HG02943 (cell line): ENCODE data around the gene LRG1.
"Not testable (repeated sequence)": the region's sequence is repeated elsewhere in the genome, so short reads cannot be mapped to it uniquely, and the experiment has no call there.

Experiments used
- ATAC-seq: cut with Tn5 transposase; IDR thresholded peaks from one replicate; pipeline ENCODE4 v1.9.1; 2021; ENCODE audit warnings: mild to moderate bottlenecking, low read depth, moderate library complexity; ENCODE audit not compliant: unreplicated experiment

The LRG1 gene

DNA sequence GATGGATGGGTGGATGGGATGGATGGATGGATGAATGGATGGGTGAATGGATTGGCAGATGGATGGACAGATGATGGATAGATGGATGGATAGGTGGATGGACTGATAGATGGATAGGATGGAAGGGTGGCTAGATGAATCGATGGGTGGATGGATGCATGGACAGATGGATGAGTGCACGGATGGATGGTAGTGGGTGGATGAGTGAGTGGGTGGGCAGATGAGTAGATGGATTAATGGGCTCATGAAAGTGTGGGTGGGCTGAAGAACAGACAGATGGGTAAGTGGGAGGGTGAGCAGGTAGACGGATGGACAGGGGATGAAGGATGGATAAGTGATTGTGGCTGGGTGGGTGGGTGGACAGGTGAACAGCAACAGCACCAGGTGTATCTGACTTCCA is 13.9 kb upstream of the LRG1 start:
- ATAC-seq: no peak

DNA sequence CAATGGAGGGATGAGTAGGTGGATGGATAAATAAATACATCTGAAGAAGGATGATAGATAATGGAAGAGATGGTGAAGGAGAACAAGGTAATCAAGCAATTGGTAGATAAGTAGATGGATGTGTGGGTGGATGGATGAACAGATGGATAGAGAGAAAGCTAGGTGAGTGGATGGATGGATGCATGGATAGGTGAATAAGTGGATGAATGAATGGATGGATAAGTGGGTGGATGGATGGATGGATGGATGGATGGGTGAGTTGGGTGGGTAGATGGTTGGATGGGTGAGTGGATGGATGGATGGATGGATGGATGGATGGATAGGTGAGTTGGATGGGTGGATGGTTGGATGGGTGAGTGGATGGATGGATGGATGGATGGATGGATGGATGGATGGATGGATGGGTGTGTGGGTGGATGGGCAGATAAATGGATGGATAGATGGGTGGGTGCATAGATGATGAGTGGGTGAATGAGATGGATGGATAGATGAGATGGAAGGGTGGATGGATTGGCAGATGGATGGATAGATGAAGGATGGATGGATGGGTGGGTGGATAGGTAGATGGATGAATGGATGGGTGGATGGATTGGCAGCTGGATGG is 13.4 kb upstream of the LRG1 start:
- no peak for ATAC-seq

DNA sequence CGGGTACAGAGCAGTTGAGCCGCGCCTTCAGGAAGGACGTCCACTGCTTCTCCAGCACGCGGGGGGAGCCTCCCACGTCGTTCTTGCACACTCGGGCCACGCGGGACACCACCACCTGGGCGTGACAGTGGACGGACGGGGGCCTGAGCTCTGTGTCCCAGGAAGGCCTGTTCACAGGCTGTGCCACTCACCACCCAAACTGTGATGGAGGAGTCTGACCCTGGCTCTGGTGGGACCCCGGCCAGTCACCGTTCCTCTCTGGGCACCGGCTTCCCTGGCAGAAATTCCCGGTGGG is 12.6 kb upstream of the LRG1 start:
- no peak for ATAC-seq

GRCh38 chr19:4550479-4551050 is 10.7 kb upstream of the LRG1 start:
- no peak for ATAC-seq

DNA sequence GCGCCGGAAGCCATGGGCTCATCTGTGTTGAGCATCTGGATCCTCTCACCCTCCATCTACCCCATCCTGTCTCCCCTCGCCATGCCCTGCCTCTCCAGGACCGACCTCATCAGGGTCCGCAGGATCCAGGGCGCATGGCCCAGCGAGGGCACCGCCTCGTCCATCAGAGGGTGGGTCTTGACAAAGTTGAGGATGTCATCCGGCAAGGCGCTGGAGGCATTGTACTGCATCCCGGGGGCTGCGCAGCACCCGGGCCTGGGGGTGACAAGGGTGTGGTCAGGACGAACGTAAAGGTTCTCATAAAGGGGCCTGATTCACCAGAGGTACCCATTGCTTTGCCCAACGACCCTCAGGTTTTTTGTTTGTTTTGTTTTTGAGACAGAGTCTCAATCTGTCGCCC is 10.2 kb upstream of the LRG1 start:
- ATAC-seq: no peak

GRCh38 chr19:4548238-4548584 is 8.4 kb upstream of the LRG1 start:
- ATAC-seq: no peak

- ATAC-seq: no peak
Measured at GRCh38 chr19:4547303-4548237, 7.7 kb upstream of the LRG1 start.

DNA sequence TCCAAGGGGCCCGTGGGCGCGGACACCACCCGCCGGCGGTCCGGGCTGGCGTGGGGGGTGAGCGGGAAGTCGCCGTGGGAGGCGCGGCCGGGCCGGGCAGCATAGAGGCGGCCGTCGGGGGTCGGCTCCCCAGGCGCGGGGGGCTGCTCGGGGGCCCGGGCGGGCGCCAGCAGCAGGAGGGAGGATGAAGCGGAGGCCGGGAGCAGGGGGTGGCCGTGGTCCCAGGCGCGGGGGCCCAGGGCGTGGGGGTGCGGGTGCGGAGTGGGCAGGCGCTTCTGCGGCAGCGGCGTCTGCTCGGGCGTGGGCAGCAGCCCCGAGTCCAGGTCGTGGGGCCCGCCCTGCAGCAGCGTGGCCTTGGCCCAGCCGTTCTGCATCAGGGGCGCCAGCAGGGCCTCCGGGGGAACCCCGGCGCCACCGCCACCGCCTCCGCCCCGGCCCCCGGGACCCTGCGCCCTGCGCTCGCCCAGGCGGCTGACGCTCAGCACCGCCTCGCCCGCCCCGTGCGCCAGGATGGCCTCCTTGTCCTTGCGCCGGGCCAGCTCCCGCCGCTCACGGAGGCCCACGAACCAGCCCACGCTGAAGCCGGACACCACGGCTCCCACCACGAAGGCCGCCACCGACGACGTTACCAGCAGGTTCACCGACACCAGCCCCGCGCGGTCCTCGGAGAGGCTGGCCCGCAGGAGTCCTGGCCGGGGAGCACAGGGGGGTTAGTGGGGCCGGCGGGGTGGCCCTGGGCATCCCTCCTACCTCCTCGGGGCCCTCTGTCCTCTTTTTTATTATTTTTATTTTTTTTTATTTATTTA is 4.2 kb upstream of the LRG1 start:
- no peak for ATAC-seq

- no peak for ATAC-seq
Measured at GRCh38 chr19:4542896-4543841, 3.3 kb upstream of the LRG1 start.

DNA sequence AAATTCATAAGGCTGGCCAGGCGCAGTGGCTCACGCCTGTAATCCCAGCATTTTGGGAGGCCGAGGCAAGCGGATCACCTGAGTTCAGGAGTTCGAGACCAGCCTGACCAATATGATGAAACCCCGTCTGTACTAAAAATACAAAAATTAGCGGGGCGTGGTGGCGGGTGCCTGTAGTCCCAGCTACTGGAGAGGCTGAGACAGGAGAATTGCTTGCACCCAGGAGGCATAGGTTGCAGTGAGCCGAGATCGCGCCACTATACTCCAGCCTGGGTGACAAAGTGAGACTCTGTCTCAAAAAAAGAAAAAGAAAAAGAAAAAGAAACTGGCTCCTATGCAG is 1.9 kb upstream of the LRG1 start:
- not testable (repeated sequence) for ATAC-seq

GRCh38 chr19:4541114-4541805 is 1.4 kb upstream of the LRG1 start:
- ATAC-seq: no peak

GRCh38 chr19:4539169-4539692 is 605 bp downstream of the LRG1 start:
- no peak for ATAC-seq

DNA sequence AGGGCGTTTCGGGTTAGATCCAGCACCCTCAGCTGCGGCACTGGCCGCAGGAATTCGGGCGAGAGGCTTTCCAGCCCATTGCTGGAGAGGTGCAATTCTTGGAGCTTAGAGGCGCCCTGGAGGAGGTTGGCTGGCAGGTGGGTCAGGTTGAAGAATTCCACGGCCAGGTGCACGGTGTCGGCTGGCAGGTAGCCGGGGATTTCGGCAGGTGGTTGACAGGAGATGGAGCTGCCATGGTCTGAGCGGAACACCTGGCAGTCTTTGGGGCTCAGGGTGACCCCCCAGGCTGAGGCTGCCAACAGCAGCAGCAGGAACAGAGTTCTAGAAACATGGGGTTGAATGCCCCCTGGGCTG is 1.3 kb downstream of the LRG1 start:
- ATAC-seq: no peak

- no peak for ATAC-seq
Measured at GRCh38 chr19:4537953-4538600, 1.8 kb downstream of the LRG1 start.

- ATAC-seq: no peak
Measured at GRCh38 chr19:4536798-4537197, 3.0 kb downstream of the LRG1 start.

- ATAC-seq: no peak
Measured at GRCh38 chr19:4534836-4535658, 4.8 kb downstream of the LRG1 start, which contains the start of gene PLIN5. PLIN5 (minus strand) TSS chr19:4535224; CDS start chr19:4534074, 1,150 bp downstream.

GRCh38 chr19:4533835-4534424 is 5.9 kb downstream of the LRG1 start:
- no peak for ATAC-seq

DNA sequence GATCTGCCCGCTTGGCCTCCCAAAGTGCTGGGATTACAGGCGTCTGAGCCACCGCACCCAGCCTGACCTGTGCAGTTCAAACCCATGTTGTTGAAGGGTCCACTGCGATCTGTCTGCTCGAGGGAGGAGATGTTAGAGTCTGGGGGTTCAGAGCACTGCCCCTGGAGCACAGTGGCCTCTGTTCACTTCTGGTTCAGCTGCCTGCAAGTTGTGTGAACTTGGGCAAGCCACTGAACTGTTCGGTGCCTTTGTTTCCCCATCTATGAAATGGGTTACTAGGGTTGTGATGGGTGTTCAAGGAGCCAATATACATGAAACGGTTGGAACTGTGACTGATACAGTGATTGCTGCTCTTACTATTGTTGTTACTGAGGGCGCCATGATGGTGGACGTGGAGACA is 6.5 kb downstream of the LRG1 start:
- no peak for ATAC-seq
